Brain microvascular endothelial cell (primary cell): ENCODE measurements around the gene PCBP3.

Experiments used
- DNase-seq: peaks from one replicate; pipeline ENCODE4 v3.0.0-alpha.2; 2020
- H3K27ac ChIP-seq: fragments of 250-450 bp; sonication (Bioruptor Pico); 2 replicates; pipeline ENCODE4 v1.5.1; 2020; ENCODE audit warnings: mild to moderate bottlenecking, moderate library complexity
- H3K27me3 ChIP-seq: fragments of 250-450 bp; sonication (Bioruptor Pico); replicated peaks from 2 replicates; pipeline ENCODE4 v1.5.1; 2020; ENCODE audit warnings: mild to moderate bottlenecking
- H3K36me3 ChIP-seq: fragments of 250-450 bp; sonication (Bioruptor Pico); replicated peaks from 2 replicates; pipeline ENCODE4 v1.5.1; 2020; ENCODE audit warnings: mild to moderate bottlenecking
- H3K4me3 ChIP-seq: 2 replicates; pipeline ENCODE4 v1.5.1; 2011; ENCODE audit warnings: low read depth, mild to moderate bottlenecking, control low read depth, low read length, moderate library complexity
- in situ Hi-C: cut with HindIII; loops from 2 replicates; pipeline ENCODE4 v1.10.0; 2017; ENCODE audit warnings: low sequenced_read_pairs, low pct_ligation_motif_present
- TF ChIP-seq, protein P1 (sequence below): IDR thresholded peaks from 2 replicates; pipeline ENCODE4 v1.5.1; 2011; ENCODE audit warnings: low read depth, mild to moderate bottlenecking, moderate library complexity, low read length, control low read depth, inconsistent platforms; ENCODE audit errors: missing control alignments

Gene PCBP3

DNA sequence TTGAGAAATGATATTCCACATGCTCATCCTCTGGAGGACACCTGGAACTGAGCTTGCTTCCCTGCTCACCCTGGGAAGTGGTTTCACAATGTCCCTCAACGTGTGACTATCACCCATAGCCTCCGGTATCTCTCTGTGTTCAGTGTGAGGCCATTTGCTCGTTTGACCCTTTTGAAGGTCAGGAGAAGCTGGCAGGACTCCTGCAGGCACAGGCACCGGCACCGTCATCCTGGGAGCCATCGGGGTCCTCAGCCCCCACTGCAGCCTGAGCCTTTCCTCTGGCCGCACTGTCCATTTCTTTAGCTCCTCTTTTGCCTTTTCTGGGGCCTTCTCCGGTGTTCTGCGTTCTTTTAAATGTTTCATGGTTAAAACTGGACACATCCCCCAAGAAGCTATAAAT is 178.5 kb downstream of the PCBP3 start:
- Histone ChIP-seq H3K27me3 (no peaks in the 10 kb centered on the region), H3K36me3 (no peaks in the 10 kb centered on the region), H3K4me3 (no peak overlapping the region), H3K27ac (no peak overlapping the region)
- in situ Hi-C loops = no loop called here
- no peak for DNase-seq
- TF ChIP-seq, protein P1, sequence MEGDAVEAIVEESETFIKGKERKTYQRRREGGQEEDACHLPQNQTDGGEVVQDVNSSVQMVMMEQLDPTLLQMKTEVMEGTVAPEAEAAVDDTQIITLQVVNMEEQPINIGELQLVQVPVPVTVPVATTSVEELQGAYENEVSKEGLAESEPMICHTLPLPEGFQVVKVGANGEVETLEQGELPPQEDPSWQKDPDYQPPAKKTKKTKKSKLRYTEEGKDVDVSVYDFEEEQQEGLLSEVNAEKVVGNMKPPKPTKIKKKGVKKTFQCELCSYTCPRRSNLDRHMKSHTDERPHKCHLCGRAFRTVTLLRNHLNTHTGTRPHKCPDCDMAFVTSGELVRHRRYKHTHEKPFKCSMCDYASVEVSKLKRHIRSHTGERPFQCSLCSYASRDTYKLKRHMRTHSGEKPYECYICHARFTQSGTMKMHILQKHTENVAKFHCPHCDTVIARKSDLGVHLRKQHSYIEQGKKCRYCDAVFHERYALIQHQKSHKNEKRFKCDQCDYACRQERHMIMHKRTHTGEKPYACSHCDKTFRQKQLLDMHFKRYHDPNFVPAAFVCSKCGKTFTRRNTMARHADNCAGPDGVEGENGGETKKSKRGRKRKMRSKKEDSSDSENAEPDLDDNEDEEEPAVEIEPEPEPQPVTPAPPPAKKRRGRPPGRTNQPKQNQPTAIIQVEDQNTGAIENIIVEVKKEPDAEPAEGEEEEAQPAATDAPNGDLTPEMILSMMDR = no peak

DNA sequence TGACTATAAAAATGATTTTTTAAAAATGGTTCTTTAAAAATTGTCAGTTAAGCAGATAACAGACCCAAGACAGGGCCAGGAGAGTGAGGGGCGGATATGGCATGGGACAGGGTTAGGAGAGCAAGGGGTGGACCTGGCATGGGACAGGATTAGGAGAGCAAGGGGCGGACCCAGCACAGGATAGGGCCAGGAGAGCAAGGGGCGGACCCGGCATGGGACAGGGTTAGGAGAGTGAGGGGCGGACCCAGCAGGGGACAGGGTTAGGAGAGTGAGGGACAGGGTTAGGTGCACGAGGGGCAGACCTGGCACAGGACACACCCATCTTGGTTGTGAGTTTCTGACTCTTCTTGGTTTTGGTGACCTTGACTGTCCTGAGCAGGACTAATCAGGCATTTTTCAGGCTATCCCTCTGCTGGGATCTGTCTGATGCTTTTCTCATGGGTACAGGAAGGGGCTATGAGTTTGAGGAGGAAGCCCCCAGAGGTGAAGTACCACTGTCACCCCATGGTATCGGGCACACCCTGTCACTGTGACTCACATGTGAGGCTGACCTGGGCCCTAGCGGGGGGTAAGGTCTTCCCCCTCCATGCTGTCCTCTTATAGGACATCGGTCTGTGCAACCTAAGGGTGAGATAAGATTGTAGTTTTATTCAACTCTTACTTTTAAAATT is 179.0 kb downstream of the PCBP3 start:
- DNase-seq = no peak

DNA sequence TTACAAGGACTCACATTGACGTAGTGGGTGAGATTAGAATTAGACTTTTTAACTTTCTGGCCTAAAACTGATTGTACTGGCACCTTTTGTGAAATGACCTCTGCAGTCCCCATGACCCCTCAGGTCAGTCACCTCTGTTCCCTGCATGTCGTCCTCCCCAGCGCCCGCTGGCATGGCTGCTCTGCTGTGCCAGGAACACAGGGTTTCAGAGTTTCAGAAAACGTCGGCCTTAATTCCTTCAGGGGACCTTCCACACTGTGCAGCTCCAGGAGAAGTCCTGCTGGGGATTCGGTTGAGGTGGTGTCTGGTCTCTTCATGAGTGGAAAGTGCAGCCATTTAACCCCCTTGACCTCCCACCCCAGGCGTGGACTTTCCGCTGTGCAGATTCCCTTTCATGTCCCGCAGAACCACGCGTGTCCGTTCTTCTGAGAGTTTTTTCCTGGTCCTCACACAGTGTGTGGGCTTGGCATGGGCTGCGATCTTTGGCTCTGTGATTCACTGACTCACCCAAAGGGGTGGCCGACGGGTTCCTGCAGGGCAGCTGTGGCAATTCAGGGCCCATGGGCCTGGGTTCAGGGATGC is 179.7 kb downstream of the PCBP3 start:
- H3K4me3 ChIP-seq = no peak overlapping the region
- no peak overlapping the region for H3K27ac ChIP-seq
- in situ Hi-C loops = no loop called here
- H3K27me3 ChIP-seq = no peaks in the 10 kb centered on the region
- H3K36me3 ChIP-seq = no peaks in the 10 kb centered on the region
- no peak for DNase-seq
- TF ChIP-seq, protein P1 = no peak

More for the DNA sequence above, 179.0 kb downstream of the PCBP3 start:
- Histone ChIP-seq H3K27me3 (no peaks in the 10 kb centered on the region), H3K36me3 (no peaks in the 10 kb centered on the region), H3K4me3 (no peak overlapping the region), H3K27ac (no peak overlapping the region)
- TF ChIP-seq, protein P1 = no peak
- in situ Hi-C loops = no loop called here

DNA sequence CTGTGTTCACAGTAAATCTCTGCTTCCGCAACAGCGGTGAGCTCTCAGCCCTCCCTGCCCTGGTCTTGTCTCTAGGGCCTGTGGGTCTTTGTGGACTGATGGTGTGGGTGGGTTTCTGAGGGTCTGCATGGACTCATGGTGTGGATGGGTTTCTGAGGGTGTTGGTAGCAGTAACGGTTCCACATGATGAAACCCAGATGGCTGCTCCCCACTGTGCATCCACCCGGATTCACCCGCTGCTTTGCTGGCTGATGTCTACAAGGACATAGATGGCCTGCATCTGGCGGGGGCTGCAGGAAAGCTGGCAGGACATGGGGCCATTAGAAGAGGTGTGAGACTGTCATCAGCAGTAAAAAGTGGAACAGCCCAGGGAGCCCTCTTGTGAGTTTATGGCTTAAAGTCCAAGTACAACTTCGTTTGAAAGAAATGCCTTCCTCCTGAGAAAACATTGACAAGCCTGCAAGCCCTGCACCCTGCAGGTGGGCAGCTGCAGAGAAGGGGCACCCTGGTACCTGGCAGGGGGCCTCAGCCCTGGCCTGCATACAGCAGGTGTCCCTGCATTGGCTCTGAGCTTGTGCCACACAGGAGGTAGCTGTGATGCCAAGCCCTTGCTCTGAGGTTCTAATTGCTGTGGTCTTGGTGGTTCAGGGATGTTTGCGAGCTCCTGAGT is 181.2 kb downstream of the PCBP3 start:
- Histone ChIP-seq H3K36me3 (no peaks in the 10 kb centered on the region), H3K27me3 (no peaks in the 10 kb centered on the region), H3K4me3 (no peak overlapping the region), H3K27ac (no peak overlapping the region)
- no peak for DNase-seq
- in situ Hi-C loops = no loop called here
- TF ChIP-seq, protein P1 = no peak

DNA sequence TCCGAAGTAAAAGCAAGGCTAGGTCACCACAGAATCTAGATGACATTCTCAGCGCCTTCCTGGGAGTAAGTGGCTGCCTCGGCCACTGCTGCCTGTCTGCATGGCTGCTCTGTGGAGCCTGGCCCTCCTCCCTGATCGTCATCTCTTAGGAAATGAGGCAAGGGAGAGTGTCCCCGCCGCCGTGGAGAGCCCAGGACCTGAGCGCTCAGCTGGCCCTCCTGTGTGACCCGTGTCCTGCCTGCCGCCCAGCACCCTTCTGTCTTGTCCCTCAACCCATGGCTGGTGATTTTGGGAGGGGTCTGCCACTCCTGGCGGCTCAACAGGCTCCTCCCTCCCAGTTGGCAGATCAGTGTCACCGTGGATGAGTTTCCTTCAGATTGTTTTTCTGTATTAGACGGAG is 181.7 kb downstream of the PCBP3 start:
- in situ Hi-C loops = no loop called here
- no peaks in the 10 kb centered on the region for H3K27me3 ChIP-seq
- TF ChIP-seq, protein P1 = no peak
- H3K4me3 ChIP-seq = no peak overlapping the region
- H3K36me3 ChIP-seq = no peaks in the 10 kb centered on the region
- no peak overlapping the region for H3K27ac ChIP-seq
- no peak for DNase-seq
